Spleen (tissue), 11 donors: ENCODE measurements around the gene MTMR1. TPM values are rescaled to one million over a fixed set of nuclear protein-coding genes. Genes with fewer than 3 reads are reported as not detected.
A peak's percentile ranks its signal among the peaks of the same experiment; 100 is the strongest.

Experiments used
- DNase-seq: peaks from one replicate; pipeline ENCODE4 v3.0.0-alpha.2; 2020
- H3K27ac ChIP-seq, 8 donors: fragments of 200-600 bp; sonication (generic) in 7 of 8; 1 replicate in 4 of 8; 2 replicates in 4 of 8; pipeline versions ENCODE4 v1.5.0 to v1.8.0; 2016 to 2021; ENCODE audit warnings: inconsistent platforms in 4 of 8, mild to moderate bottlenecking in 4 of 8, moderate library complexity in 1 of 8
- H3K27me3 ChIP-seq, 7 donors: fragments of 200-600 bp; sonication (generic) in 6 of 7; replicated peaks in 1 of 7; 1 replicate in 4 of 7; 2 replicates in 3 of 7; pipeline versions ENCODE4 v1.5.0 to v1.8.0; 2016 to 2021; ENCODE audit warnings: inconsistent platforms in 3 of 7, mild to moderate bottlenecking in 1 of 7
- H3K36me3 ChIP-seq, 6 donors: fragments of 200-600 bp; sonication (generic) in 5 of 6; 1 replicate in 4 of 6; 2 replicates in 2 of 6; pipeline versions ENCODE4 v1.5.0 to v1.8.0; 2016 to 2021; ENCODE audit warnings: inconsistent platforms in 2 of 6
- H3K4me1 ChIP-seq, 6 donors: fragments of 200-600 bp; sonication (generic) in 5 of 6; 1 replicate in 3 of 6; 2 replicates in 3 of 6; pipeline versions ENCODE4 v1.5.0 to v1.8.0; 2016 to 2021; ENCODE audit warnings: inconsistent platforms in 3 of 6
- H3K4me3 ChIP-seq, 8 donors: fragments of 200-600 bp; sonication (generic) in 7 of 8; 1 replicate in 4 of 8; 2 replicates in 4 of 8; pipeline versions ENCODE4 v1.5.0 to v1.8.0; 2016 to 2021; ENCODE audit warnings: inconsistent platforms in 4 of 8, mild to moderate bottlenecking in 4 of 8, moderate library complexity in 2 of 8
- H3K9me3 ChIP-seq, 8 donors: fragments of 200-600 bp; sonication (generic) in 7 of 8; 1 replicate in 4 of 8; 2 replicates in 4 of 8; pipeline versions ENCODE4 v1.5.0 to v1.8.0; 2016 to 2021; ENCODE audit warnings: inconsistent platforms in 4 of 8
- CTCF ChIP-seq, 11 experiments: fragments of 200-600 bp in 7 of 11; fragments of 450-650 bp in 4 of 11; sonication (generic) in 4 of 11; IDR thresholded peaks in 8 of 11; conservative IDR thresholded peaks in 3 of 11; 1 replicate in 7 of 11; 2 replicates in 4 of 11; pipeline versions ENCODE4 v1.4.0 to v1.8.0; 2016 to 2021; ENCODE audit warnings: antibody characterized with exemption in 11 of 11, inconsistent platforms in 4 of 11, mild to moderate bottlenecking in 1 of 11
- POLR2A ChIP-seq, 3 donors: fragments of 450-650 bp; IDR thresholded peaks; one replicate each; pipeline ENCODE4 v1.5.1; 2017; ENCODE audit warnings: antibody characterized with exemption in 3 of 3, mild to moderate bottlenecking in 1 of 3
- POLR2AphosphoS5 ChIP-seq, 3 donors: sonication (generic); formaldehyde crosslinking; IDR thresholded peaks; one replicate each; pipeline ENCODE4 v1.5.1; 2017; ENCODE audit warnings: antibody characterized with exemption in 3 of 3
- WGBS, 5 donors: extraction: QIAGEN DNeasy Blood & Tissue Kit in 3 of 5; methylation state at CpG; one replicate each; pipeline versions ENCODE4 v1.1.5 to v1.1.7; 2013 to 2018; 5-methylcytosine and 5-hydroxymethylcytosine counted together
- intact Hi-C: fragments of 100-400 bp; cut with DNase I; formaldehyde crosslinking; loops from one replicate; pipeline ENCODE4 v1.15.0; 2023; ENCODE audit warnings: low total_unique reads
- polyA plus RNA-seq, 3 donors: library from polyadenylated mRNA; stranded (reverse); fragments of 200-250 nt; gene quantifications; one replicate each; pipeline ENCODE4 v1.2.1, GENCODE V29; 2013
- total RNA-seq, 7 donors: library from RNA; depleted of rRNA in 3 of 7; stranded (reverse); fragments of >200 nt in 3 of 7; fragmentation: NEBNext Ultra II Directional in 4 of 7; extraction: Animal tissue kit (Norgen Biotek cat#: 25700) in 4 of 7; gene quantifications; one replicate each; pipeline versions ENCODE4 v1.1.0 to v1.2.1, GENCODE V29; 2016 to 2021
- donor health status: healthy with polysubstance abuse.
- donor health status: DM: no; HTN: no; CAD: no; lungs with moderate emphysema.
- donor health status: DM: no; HTN: no; CAD: no.
- donor health status: Bipolar disorder and iron deficiency.
- donor health status: healthy.
- donor health status: DM: no; HTN: no; CAD: no.
- donor health status: DM: yes; HTN: yes; CAD: no.

MTMR1 gene
- total and polyA plus RNA-seq, 10 donors: 10.6 to 52.1 (median 38.5) TPM

- Histone ChIP-seq H3K36me3 (peaks cover 0 to 97% (median 7%) of the 10 kb centered on the region in 6 donors), H3K4me3 (no peak overlapping the region), H3K27me3 (no peaks in the 10 kb centered on the region), H3K9me3 (no peaks in the 10 kb centered on the region), H3K4me1 (no peaks in the 10 kb centered on the region), H3K27ac (no peak overlapping the region)
- TF ChIP-seq POLR2AphosphoS5 (IDR thresholded peaks at IDR 0.05) (no peak), CTCF (IDR thresholded peaks at IDR 0.05 in 8 of 11, conservative IDR thresholded peaks at IDR 0.05 in 3 of 11) (no peak), POLR2A (IDR thresholded peaks at IDR 0.05) (no peak)
- intact Hi-C loops: no loop called here
- no peak for DNase-seq
- WGBS, 5 donors: 87 to 97% (median 95%) methylated on average over 2 of the region's 2 CpGs
Observed at GRCh38 chrX:150663073-150663472, 30.1 kb upstream of the MTMR1 start.

- no peaks in the 10 kb centered on the region for H3K9me3 ChIP-seq
- peaks cover 0 to 93% (median 7%) of the 10 kb centered on the region in 6 donors for H3K36me3 ChIP-seq
- WGBS, 5 donors: 35 to 84% (median 63%) methylated on average over 2 of the region's 2 CpGs
- intact Hi-C loops: no loop called here
- no peak for DNase-seq
- H3K4me3 ChIP-seq: no peak overlapping the region
- TF ChIP-seq POLR2A (IDR thresholded peaks at IDR 0.05) (no peak), POLR2AphosphoS5 (IDR thresholded peaks at IDR 0.05) (peak in 1 of 3 donors; percentile 18)
- H3K27ac ChIP-seq: no peak overlapping the region
- no peaks in the 10 kb centered on the region for H3K4me1 ChIP-seq
- no peaks in the 10 kb centered on the region for H3K27me3 ChIP-seq
Observed at GRCh38 chrX:150664290-150664689, 28.9 kb upstream of the MTMR1 start.

- H3K27ac ChIP-seq: no peak overlapping the region
- peaks cover 0 to 8% (median 0%) of the 10 kb centered on the region in 8 donors for H3K9me3 ChIP-seq
- intact Hi-C loops: no loop called here
- DNase-seq: no peak
- H3K27me3 ChIP-seq: no peaks in the 10 kb centered on the region
- no peak overlapping the region for H3K4me3 ChIP-seq
- 58 to 83% (median 73%) methylated on average over 2 of the region's 2 CpGs for WGBS, 5 donors
- H3K4me1 ChIP-seq: no peaks in the 10 kb centered on the region
- H3K36me3 ChIP-seq: peaks cover 0 to 26% (median 2%) of the 10 kb centered on the region in 6 donors
- TF ChIP-seq POLR2A (IDR thresholded peaks at IDR 0.05): no peak
- no peak for TF ChIP-seq CTCF (IDR thresholded peaks at IDR 0.05 in 8 of 11, conservative IDR thresholded peaks at IDR 0.05 in 3 of 11)
- TF ChIP-seq POLR2AphosphoS5 (IDR thresholded peaks at IDR 0.05): no peak
Observed at GRCh38 chrX:150676221-150676620, 17.0 kb upstream of the MTMR1 start.

GRCh38 chrX:150680974-150681373 is 12.2 kb upstream of the MTMR1 start:
- intact Hi-C loops: no loop called here
- WGBS, 5 donors: 55 to 70% (median 67%) methylated on average over 7 of the region's 7 CpGs
- Histone ChIP-seq H3K9me3 (peaks cover 0 to 8% (median 0%) of the 10 kb centered on the region in 8 donors), H3K27me3 (no peaks in the 10 kb centered on the region), H3K4me3 (no peak overlapping the region), H3K36me3 (no peaks in the 10 kb centered on the region), H3K27ac (no peak overlapping the region), H3K4me1 (no peaks in the 10 kb centered on the region)
- DNase-seq: no peak
- no peak for TF ChIP-seq POLR2AphosphoS5 (IDR thresholded peaks at IDR 0.05)

- intact Hi-C loops: no loop called here
- H3K4me3 ChIP-seq: no peak overlapping the region
- H3K4me1 ChIP-seq: no peaks in the 10 kb centered on the region
- no peak for DNase-seq
- 61 to 95% (median 85%) methylated on average over 3 of the region's 3 CpGs for WGBS, 5 donors
- no peaks in the 10 kb centered on the region for H3K36me3 ChIP-seq
- H3K9me3 ChIP-seq: no peaks in the 10 kb centered on the region
- no peaks in the 10 kb centered on the region for H3K27me3 ChIP-seq
- TF ChIP-seq CTCF (IDR thresholded peaks at IDR 0.05 in 8 of 11, conservative IDR thresholded peaks at IDR 0.05 in 3 of 11) (no peak), POLR2AphosphoS5 (IDR thresholded peaks at IDR 0.05) (no peak), POLR2A (IDR thresholded peaks at IDR 0.05) (no peak)
- no peak overlapping the region for H3K27ac ChIP-seq
Observed at GRCh38 chrX:150683112-150683511, 10.1 kb upstream of the MTMR1 start.
